A549 (cell line): Measurements from ENCODE around the gene ANKRD23. TPM values are rescaled to one million over a fixed set of nuclear protein-coding genes. Genes with fewer than 3 reads are reported as not detected.

ENCODE experiments used
- ATAC-seq, 2 experiments: fragments of 200-7000 bp in 1 of 2; fragments of >200 bp in 1 of 2; cut with Nextera tagmentation in 1 of 2; cut with Tn5 transposase in 1 of 2; 3 replicates each; pipeline versions ENCODE4 v1.8.0 to v1.9.1; 2018 to 2020; ENCODE audit warnings: mild to moderate bottlenecking in 1 of 2, moderate library complexity in 1 of 2
- CTCF ChIA-PET: fragments of 300-600 bp; sonication (Branson Sonifier 250); formaldehyde crosslinking; extraction: SDS; loops from one replicate; lab custom pipeline; 2021; ENCODE audit warnings: antibody characterized with exemption, inconsistent platforms; lab: Yijun Ruan, JAX
- POLR2A ChIA-PET: fragments of 350-600 bp; formaldehyde crosslinking; extraction: SDS; loops from one replicate; lab custom pipeline; 2021; ENCODE audit warnings: antibody characterized with exemption, inconsistent platforms; lab: Yijun Ruan, JAX
- DNase-seq, 2 experiments: peaks; one replicate each; pipeline versions ENCODE4 v3.0.0 to v3.0.0-alpha.2; 2011 to 2016; ENCODE audit warnings: low read depth in 1 of 2, low spot score in 1 of 2
- FAIRE-seq: peaks from 2 replicates; lab custom pipeline; 2011; peaks lifted over from hg19 to GRCh38; lab: Jason Lieb, UNC
- H3K27ac ChIP-seq, 2 experiments: fragments of >200 bp; sonication (Bioruptor Twin); formaldehyde crosslinking; 3 replicates each; pipeline ENCODE4 v1.5.1; 2016 to 2017
- H3K4me1 ChIP-seq: fragments of >200 bp; sonication (Bioruptor Twin); formaldehyde crosslinking; 3 replicates; pipeline ENCODE4 v1.6.1; 2016
- H3K4me2 ChIP-seq: fragments of >200 bp; sonication (Bioruptor Twin); formaldehyde crosslinking; 3 replicates; pipeline ENCODE4 v1.6.1; 2016
- H3K4me3 ChIP-seq: fragments of >200 bp; sonication (Bioruptor Twin); formaldehyde crosslinking; 3 replicates; pipeline ENCODE4 v1.5.1; 2016
- H3K9me3 ChIP-seq: fragments of >200 bp; sonication (Bioruptor Twin); formaldehyde crosslinking; 3 replicates; pipeline ENCODE4 v1.6.1; 2016
- BHLHE40 ChIP-seq: IDR thresholded peaks from 2 replicates; pipeline ENCODE4 v1.6.1; 2012; ENCODE audit warnings: low read depth, low read length, inconsistent platforms
- CBX8 ChIP-seq: fragments of 200-600 bp; sonication (generic); IDR thresholded peaks from 2 replicates; pipeline ENCODE4 v1.6.1; 2016
- EHMT2 ChIP-seq: fragments of 200-600 bp; sonication (generic); IDR thresholded peaks from 2 replicates; pipeline ENCODE4 v1.6.1; 2016; ENCODE audit warnings: antibody characterized with exemption, low read depth, mild to moderate bottlenecking, moderate library complexity
- FOSL2 ChIP-seq, 2 experiments: fragments of 450-650 bp in 1 of 2; fragments of >200 bp in 1 of 2; sonication (Bioruptor Twin) in 1 of 2; formaldehyde crosslinking; IDR thresholded peaks; 2 replicates each; pipeline versions ENCODE4 v1.5.0 to v1.6.1; 2016 to 2020; ENCODE audit warnings: mild to moderate bottlenecking in 1 of 2, moderate library complexity in 1 of 2
- FOXS1 ChIP-seq: fragments of 250-450 bp; sonication (Bioruptor Pico); IDR thresholded peaks from 2 replicates; pipeline ENCODE4 v1.5.0; 2020; ENCODE audit warnings: mild to moderate bottlenecking, moderate library complexity
- POLR2AphosphoS2 ChIP-seq: conservative IDR thresholded peaks from 2 replicates; pipeline ENCODE4 v1.6.1; 2012; ENCODE audit warnings: low read length, improper control_type of control experiment, inconsistent platforms
- RCOR1 ChIP-seq: fragments of 150-350 bp; IDR thresholded peaks from 2 replicates; pipeline ENCODE4 v1.6.1; 2014; ENCODE audit warnings: antibody characterized with exemption, low read length, low read depth
- RFX5 ChIP-seq: fragments of 450-650 bp; IDR thresholded peaks from 2 replicates; pipeline ENCODE4 v1.7.1; 2014; ENCODE audit warnings: antibody characterized with exemption, mild to moderate bottlenecking, moderate library complexity
- RNF2 ChIP-seq: fragments of 200-600 bp; sonication (generic); IDR thresholded peaks from 2 replicates; pipeline ENCODE4 v1.6.1; 2016; ENCODE audit warnings: low read depth, mild to moderate bottlenecking, antibody characterized with exemption, moderate library complexity, borderline replicate concordance
- TFCP2L1 ChIP-seq: fragments of 250-450 bp; sonication (Bioruptor Pico); IDR thresholded peaks from 2 replicates; pipeline ENCODE4 v1.5.0; 2021; ENCODE audit warnings: mild to moderate bottlenecking
- ZC3H11A ChIP-seq: fragments of 450-650 bp; IDR thresholded peaks from 2 replicates; pipeline ENCODE4 v1.6.1; 2014; ENCODE audit warnings: antibody characterized with exemption, mild to moderate bottlenecking
- ZNF302 ChIP-seq: fragments of 250-450 bp; sonication (Bioruptor Pico); IDR thresholded peaks from 2 replicates; pipeline ENCODE4 v1.9.0; 2021; ENCODE audit warnings: inconsistent platforms, mild to moderate bottlenecking, moderate library complexity
- WGBS: methylation state at CpG from one replicate; pipeline ENCODE4 v1.1.6; 2017; ENCODE audit errors: missing lambda C conversion rate; 5-methylcytosine and 5-hydroxymethylcytosine counted together
- polyA plus RNA-seq, 4 experiments: library from polyadenylated mRNA; depleted of rRNA in 3 of 4; stranded (reverse); fragments of >200 nt; fragmentation: RNase III in 1 of 4; extraction: RNeasy Plus Mini Kit Qiagen cat#74134 plus additional on column Dnase treatment in 1 of 4; gene quantifications; 2 replicates in 3 of 4; 3 replicates in 1 of 4; pipeline ENCODE4 v1.2.3, GENCODE V29; 2011 to 2017
- TF ChIP-seq, protein P1 (sequence below): IDR thresholded peaks from 2 replicates; pipeline ENCODE4 v1.6.1; 2012; ENCODE audit warnings: low read depth, borderline replicate concordance
- TF ChIP-seq, protein P2 (sequence below): fragments of 250-450 bp; sonication (Bioruptor Pico); IDR thresholded peaks from 2 replicates; pipeline ENCODE4 v1.5.0; 2021; ENCODE audit warnings: mild to moderate bottlenecking, moderate library complexity, borderline replicate concordance
- TF ChIP-seq, protein P3 (sequence below): fragments of 150-350 bp; IDR thresholded peaks from 2 replicates; pipeline ENCODE4 v1.6.1; 2014; ENCODE audit warnings: low read depth, mild to moderate bottlenecking, low read length
- TF ChIP-seq, protein P4 (sequence below): fragments of >200 bp; sonication (Bioruptor Twin); formaldehyde crosslinking; IDR thresholded peaks from 3 replicates; pipeline ENCODE4 v1.5.1; 2016

The ANKRD23 gene
- polyA plus RNA-seq, 2 of the 4 experiments (the other 2 are of a cell fraction): 1.9 to 2.4 TPM

DNA sequence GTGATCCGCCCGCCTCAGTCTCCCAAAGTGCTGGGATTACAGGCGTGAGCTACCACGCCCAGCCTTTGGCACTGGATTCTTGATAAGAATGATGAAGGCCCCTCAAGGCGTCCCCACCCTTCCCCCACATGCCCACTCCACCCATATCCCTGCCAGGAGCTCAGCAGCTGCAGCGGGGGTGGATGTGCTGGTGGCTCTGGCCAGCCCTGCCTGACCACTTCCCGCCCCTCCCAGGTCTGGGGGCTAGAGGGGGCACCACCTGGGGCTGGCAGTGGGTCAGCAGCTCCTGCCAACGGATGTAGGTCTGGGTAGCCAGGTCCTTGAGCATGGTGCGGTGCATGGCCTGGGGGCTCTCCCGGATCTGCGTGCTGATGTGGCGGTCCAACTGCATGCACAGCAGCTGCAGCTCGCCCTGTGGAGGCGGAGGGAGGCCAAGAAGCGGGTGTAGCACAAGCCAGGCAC, 33.8 kb upstream of the ANKRD23 start:
- ATAC-seq: no peak
- TF ChIP-seq, protein P1, sequence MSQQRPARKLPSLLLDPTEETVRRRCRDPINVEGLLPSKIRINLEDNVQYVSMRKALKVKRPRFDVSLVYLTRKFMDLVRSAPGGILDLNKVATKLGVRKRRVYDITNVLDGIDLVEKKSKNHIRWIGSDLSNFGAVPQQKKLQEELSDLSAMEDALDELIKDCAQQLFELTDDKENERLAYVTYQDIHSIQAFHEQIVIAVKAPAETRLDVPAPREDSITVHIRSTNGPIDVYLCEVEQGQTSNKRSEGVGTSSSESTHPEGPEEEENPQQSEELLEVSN: no peak
- TF ChIP-seq, protein P2, sequence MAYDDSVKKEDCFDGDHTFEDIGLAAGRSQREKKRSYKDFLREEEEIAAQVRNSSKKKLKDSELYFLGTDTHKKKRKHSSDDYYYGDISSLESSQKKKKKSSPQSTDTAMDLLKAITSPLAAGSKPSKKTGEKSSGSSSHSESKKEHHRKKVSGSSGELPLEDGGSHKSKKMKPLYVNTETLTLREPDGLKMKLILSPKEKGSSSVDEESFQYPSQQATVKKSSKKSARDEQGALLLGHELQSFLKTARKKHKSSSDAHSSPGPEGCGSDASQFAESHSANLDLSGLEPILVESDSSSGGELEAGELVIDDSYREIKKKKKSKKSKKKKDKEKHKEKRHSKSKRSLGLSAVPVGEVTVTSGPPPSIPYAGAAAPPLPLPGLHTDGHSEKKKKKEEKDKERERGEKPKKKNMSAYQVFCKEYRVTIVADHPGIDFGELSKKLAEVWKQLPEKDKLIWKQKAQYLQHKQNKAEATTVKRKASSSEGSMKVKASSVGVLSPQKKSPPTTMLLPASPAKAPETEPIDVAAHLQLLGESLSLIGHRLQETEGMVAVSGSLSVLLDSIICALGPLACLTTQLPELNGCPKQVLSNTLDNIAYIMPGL (CRISPR knock-in tag): no peak
- TF ChIP-seq ZNF302 (no peak), FOSL2 (IDR thresholded peaks at IDR 0.05) (no peak), FOSL2 (CRISPR knock-in tag; IDR thresholded peaks at IDR 0.05) (no peak), RFX5 (no peak), CBX8 (no peak)
- CTCF ChIA-PET: interaction anchor here (0.6 to 4.8 kb wide), 8 partner anchors 9 to 331 kb away, joined by 3 to 28 read pairs (median 4); partner anchors contain the start of gene ANKRD39
- no peak for DNase-seq
- Histone ChIP-seq H3K4me2 (no peak overlapping the region), H3K9me3 (no peaks in the 10 kb centered on the region), H3K4me1 (no peaks in the 10 kb centered on the region), H3K27ac (no peak overlapping the region), H3K4me3 (no peak overlapping the region)
- POLR2A ChIA-PET: no interaction called here
- 79% methylated on average over 12 of the region's 15 CpGs for WGBS
- FAIRE-seq: no peak

DNA sequence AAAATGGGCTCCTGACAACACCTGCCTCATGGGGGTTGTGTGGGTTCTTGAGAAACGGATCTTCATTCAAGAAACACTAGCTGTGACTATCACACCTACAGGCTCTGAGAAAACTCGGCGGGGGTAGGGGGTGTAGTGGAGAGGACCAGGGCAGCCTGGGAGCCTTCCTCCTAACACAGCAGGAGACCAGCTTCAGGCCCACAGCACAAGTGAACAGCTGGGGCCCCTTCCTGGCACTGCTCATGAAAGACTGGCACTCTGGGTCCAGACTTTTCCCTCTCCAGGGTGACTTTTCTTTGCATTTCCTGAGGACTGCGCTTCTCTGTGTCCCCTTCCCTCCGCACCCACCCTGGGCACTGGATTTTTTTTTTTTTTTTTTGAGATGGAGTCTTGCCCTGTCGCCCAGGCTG, 33.2 kb upstream of the ANKRD23 start:
- POLR2A ChIA-PET: no interaction called here
- DNase-seq (no peak), FAIRE-seq (no peak), ATAC-seq (no peak)
- TF ChIP-seq ZC3H11A (no peak), RFX5 (no peak), RNF2 (no peak), POLR2AphosphoS2 (no peak), RCOR1 (no peak), EHMT2 (no peak), FOXS1 (CRISPR knock-in tag) (no peak)
- 83% methylated on average over 5 of the region's 6 CpGs for WGBS
- CTCF ChIA-PET: interaction anchor here (0.7 to 4.8 kb wide), 5 partner anchors 8 to 330 kb away, joined by 3 to 28 read pairs (median 4); no protein-coding TSS in a partner anchor
- H3K9me3 ChIP-seq: no peaks in the 10 kb centered on the region
- H3K27ac ChIP-seq: no peak overlapping the region
- no peak overlapping the region for H3K4me3 ChIP-seq
- no peaks in the 10 kb centered on the region for H3K4me1 ChIP-seq
- no peak overlapping the region for H3K4me2 ChIP-seq

DNA sequence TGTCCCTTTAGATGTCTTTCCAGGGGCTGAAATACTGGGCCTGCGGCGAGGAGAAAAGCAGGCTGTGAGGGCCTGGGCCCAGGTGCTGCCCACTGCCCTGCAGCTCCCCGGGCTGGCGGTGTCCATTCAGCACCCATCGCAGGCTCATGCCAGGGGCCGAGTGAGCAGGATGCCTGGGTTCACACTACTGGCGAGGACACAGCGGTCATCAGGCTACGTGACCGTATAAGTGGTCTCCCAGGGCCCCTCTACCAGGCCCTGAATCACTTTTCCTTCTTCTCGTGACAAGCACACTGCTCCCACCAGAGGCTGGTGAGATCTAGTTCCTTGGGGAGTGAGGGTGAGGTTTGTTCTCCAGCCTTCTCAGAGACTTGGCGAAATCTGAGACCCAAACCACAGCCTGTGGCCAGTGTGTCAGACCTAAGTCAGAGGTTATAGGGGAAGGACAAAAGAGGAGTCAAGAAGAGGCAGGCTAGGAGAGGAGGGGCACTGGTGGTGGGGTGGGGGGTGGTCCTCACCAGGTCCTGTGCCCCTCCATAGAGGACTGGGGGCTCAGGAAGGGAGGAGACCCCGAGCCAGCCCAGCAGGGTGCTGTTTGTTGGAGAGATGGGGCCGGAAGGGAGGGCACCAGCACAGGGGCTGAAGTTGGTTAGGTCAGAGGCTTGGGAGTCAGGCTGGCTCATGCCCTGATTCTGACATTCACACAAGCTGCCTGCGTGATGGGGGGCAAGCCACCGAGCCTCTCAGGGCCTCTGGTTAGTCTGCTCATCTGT, 32.6 kb upstream of the ANKRD23 start:
- no peak overlapping the region for H3K4me3 ChIP-seq
- H3K4me2 ChIP-seq: no peak overlapping the region
- 68% methylated on average over 11 of the region's 16 CpGs for WGBS
- POLR2A ChIA-PET: no interaction called here
- ATAC-seq (peak in 1 of 2 experiments; percentile 5; a peak in 1 of 6 replicates), DNase-seq (no peak), FAIRE-seq (no peak)
- CTCF ChIA-PET: interaction anchor here (0.8 to 4.8 kb wide), 4 partner anchors 8 to 74 kb away, joined by 3 to 28 read pairs (median 5); partner anchors contain the start of gene CNNM3
- no peaks in the 10 kb centered on the region for H3K4me1 ChIP-seq
- no peak overlapping the region for H3K27ac ChIP-seq
- TF ChIP-seq, protein P3, sequence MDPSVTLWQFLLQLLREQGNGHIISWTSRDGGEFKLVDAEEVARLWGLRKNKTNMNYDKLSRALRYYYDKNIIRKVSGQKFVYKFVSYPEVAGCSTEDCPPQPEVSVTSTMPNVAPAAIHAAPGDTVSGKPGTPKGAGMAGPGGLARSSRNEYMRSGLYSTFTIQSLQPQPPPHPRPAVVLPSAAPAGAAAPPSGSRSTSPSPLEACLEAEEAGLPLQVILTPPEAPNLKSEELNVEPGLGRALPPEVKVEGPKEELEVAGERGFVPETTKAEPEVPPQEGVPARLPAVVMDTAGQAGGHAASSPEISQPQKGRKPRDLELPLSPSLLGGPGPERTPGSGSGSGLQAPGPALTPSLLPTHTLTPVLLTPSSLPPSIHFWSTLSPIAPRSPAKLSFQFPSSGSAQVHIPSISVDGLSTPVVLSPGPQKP: no peak
- TF ChIP-seq, protein P4, sequence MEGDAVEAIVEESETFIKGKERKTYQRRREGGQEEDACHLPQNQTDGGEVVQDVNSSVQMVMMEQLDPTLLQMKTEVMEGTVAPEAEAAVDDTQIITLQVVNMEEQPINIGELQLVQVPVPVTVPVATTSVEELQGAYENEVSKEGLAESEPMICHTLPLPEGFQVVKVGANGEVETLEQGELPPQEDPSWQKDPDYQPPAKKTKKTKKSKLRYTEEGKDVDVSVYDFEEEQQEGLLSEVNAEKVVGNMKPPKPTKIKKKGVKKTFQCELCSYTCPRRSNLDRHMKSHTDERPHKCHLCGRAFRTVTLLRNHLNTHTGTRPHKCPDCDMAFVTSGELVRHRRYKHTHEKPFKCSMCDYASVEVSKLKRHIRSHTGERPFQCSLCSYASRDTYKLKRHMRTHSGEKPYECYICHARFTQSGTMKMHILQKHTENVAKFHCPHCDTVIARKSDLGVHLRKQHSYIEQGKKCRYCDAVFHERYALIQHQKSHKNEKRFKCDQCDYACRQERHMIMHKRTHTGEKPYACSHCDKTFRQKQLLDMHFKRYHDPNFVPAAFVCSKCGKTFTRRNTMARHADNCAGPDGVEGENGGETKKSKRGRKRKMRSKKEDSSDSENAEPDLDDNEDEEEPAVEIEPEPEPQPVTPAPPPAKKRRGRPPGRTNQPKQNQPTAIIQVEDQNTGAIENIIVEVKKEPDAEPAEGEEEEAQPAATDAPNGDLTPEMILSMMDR: no peak
- no peak for TF ChIP-seq BHLHE40
- no peak for TF ChIP-seq TFCP2L1 (CRISPR knock-in tag)
- no peaks in the 10 kb centered on the region for H3K9me3 ChIP-seq
